EL (cell line): ENCODE results near the gene MCF2L.
"Not testable (repeated sequence)": the region's sequence is repeated elsewhere in the genome, so short reads cannot be mapped to it uniquely, and the experiment has no call there.

Source experiments
- DNase-seq: peaks from one replicate; pipeline ENCODE4 v3.0.0-alpha.2; 2016

The MCF2L gene

DNA sequence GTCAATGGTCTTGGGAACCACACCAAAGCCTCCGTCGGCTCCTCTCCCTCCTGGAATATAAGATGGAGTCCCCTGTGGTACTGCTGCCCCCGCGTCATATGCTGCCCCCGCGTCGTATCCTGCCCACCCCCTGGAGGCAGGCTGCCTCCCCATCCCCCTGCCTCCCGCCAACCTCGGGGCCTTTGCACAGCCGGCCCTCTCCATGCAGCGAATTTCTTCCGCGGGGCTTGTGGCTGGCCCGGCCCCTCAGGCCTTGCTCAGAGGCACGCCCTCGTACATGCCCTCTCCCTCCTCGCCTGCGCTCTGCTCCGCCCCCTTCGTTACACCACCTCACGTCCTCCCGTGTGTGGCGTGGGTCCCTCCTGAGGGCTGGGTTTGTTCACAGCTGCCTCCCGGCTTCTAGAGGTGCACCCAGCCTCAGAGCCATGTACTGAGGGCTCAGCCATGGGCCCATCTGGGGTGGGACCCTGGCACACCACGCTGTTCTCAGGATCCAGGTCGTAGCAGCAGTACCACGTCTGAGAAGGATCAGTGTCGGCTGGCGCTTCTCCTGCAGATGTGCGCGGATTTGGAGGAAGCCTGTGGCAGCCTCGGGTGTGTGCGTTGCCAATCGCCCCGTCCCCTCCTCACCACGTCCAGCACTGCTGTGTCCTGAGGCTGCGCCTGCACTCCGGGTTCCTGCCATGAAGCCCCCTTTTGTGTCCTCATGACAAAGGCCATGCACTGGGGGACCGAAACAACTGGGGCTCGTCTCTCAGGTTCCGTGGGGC is 47.7 kb downstream of the MCF2L start:
- no peak for DNase-seq

DNA sequence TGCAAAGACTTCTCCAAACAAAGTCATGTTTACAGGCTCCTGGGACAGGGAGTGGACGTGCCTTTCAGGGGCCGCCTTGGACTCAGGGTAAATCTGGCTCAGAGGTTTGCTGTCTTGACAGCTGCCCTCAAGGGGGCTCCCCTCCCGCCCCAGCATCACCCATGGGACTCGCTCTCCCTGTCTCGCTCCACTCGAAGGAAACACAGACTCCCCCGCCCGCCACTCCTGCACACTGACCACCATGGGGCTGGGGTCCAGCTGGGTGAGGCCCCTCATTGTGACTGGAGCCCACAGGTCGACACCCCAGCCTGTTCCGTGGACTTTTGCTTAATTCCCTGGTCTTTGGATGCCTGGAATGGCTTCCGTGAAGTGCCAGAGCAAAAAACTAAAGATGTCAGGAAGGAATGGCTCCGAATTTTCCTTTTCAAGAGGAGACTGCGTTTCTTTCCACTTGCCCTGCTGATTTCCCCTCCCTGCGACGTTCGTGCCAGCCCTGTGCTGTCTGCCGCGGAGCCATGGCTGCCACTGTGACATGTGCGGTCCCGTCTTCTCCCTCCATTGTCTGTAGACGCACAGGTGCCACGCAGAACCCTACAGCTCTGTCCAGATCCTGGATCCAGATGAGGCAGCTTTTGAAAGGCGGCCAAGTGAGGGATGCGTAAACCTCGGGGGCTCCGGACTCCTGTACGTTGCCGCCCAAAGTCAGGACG is 48.6 kb downstream of the MCF2L start:
- no peak for DNase-seq

DNA sequence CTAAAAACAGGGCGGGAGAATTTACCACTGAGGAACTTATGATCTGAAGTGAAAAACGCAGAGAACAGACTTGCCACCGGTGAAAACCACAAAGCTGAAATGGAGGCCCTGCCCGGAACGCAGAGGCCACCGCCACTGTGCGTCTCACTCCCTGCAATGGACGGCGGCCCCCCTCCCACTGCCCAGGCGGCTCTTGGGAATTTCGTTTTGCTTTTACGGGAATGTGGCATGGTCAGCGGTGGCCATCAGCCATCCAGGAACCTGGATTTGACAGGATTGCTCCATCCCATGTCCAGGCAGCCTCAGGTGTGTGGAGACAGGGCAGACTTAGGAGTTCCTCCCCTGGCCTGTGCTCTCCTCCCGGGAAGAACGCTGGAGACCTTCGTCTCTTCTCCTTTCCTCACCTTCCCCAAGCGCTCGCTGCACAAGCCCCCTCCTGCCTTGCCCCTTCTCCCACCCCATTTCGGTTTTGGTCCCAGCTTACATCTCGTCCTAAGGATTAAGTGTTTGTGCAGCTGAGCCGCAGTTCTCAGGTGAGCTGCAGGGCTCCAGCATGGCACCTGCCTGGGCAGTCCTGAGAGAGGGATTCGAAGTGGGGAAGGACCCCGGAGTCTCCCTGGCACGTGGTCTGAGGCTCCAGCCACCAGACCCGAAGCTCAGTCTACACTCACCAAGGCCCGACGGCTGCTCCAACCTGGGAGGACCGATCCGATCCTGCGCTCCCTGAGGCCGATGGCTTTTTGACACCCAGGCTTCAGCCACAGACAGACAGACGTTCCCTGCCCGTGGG is 49.9 kb downstream of the MCF2L start:
- no peak for DNase-seq

DNA sequence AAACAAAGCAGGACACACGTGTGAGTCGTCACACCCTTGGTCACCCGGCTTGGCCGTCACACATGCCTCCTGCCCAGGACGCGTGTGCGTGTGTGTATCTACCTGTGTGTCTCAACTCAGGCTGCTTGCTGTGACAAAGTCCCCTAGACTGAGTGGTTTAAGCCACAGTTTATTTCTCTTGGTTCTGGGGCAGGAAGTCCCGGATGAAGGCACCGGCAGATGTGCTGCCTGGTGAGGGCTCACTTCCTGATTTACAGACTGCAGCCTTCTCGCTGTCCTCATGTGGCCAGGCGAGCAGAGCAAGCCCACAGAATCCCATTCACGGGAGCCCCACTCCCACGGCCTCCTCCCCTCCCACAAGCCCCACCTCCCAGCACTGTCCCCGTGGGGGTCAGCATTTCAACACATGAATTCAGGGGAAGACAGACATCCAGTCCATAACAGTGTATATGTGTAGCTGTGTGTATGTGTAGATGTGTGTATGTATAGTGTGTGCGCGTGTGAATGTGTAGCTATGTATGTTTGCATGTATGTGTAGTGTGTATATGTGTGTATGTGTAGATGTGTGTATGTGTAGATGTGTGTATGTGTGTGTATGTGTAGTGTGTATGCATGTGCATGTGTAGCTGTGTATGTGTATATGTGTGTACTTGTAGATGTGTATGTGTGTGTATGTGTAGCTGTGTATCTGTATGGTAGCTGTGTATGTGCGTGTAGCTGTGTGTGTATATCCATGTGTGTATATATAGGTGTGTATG is 51.5 kb downstream of the MCF2L start:
- no peak for DNase-seq

DNA sequence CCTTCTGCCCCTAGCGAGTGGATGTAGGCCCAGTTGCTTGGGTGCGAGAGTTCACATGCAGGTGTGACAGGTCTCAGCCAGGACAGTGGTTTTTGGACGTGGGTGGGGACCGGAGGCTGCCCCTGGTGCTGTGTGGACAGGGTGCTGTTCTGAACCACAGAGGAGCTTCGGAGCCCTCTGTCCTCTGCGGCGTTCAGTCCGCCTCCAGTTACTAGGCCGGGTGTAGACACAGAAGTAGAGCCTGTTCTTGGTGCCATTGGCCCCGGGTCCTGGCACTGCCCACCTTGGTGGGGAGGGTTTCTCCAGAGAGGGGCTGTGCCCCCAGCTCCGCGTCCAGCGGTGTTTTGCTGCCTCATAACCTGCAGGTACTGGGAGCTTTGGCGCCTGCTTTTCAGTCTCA is 52.4 kb downstream of the MCF2L start:
- no peak for DNase-seq

DNA sequence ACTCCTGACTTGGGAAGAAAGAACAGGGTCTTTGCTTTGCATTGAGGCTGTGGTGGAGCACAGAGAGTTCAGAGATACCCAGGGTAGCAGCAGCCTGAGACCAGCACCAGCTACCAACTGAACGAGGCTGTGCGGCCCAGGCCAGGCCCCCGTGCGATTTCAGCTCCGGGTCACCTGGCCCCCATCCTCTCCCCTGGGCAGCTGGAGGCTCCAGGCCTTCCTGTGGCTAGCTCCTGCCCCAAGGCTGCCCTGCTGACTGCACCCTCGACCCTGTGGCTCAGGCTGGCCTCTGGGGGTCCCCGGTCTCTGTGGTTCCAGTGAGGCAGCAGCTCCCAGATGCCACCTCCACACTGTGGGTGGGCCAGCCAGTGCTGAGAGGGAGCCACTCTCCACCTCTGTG is 52.8 kb downstream of the MCF2L start:
- no peak for DNase-seq

DNA sequence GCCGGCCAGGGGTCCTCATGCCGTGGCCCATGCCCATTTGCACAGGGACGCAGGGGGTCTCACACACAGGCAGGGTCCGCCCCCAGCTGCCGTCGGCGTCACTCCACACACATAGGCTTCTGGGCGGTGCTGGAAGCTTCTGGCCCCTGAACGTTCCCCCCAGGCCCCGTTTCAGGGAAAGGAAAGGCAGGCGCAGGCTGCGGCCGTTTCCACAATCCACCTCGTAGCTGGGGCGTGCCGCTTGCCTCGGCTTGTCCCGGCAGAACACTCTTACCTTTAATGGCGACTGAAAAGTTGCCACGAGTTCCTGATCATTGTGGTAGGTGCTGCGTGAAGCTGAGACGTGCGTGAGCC is 53.4 kb downstream of the MCF2L start:
- no peak for DNase-seq

DNA sequence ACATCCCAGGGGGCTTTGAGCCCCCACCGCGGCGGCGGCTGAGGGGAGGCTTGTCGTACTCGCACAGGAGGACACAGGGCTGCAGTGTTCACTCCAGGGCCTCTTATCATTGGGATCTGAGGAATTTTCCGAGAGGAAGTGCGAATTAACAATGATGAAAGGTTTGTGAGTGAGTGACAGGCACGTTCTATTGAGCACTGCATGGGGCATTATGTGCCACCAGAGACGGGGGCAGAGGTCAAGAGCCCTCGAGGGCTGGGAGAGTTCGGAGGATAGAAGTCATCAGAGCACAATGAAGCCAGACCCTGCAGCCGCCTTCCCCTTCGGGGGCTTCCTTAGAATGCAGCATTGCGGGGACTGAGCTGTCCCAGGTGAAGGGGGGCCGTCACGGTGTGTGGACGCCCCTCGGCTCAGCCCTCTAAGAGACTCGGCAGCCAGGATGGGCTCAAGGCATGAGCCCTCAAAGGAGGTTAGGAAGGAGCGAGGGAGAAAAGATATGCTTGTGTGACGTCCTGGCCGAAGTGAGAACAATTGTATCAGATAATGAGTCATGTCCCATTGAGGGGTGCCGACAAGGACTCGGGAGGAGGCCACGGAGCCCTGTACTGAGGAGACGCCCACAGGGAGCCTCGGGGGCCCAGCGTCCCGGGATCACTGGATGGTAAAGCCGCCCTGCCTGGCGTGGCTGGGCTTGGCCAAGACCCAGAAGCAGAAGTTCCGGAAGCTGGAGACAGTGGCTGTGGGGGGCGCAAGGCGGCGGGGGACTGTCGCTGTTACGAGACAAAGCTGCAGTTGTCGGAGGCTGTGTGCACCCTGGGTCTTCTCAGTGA is 53.9 kb downstream of the MCF2L start:
- no peak for DNase-seq

DNA sequence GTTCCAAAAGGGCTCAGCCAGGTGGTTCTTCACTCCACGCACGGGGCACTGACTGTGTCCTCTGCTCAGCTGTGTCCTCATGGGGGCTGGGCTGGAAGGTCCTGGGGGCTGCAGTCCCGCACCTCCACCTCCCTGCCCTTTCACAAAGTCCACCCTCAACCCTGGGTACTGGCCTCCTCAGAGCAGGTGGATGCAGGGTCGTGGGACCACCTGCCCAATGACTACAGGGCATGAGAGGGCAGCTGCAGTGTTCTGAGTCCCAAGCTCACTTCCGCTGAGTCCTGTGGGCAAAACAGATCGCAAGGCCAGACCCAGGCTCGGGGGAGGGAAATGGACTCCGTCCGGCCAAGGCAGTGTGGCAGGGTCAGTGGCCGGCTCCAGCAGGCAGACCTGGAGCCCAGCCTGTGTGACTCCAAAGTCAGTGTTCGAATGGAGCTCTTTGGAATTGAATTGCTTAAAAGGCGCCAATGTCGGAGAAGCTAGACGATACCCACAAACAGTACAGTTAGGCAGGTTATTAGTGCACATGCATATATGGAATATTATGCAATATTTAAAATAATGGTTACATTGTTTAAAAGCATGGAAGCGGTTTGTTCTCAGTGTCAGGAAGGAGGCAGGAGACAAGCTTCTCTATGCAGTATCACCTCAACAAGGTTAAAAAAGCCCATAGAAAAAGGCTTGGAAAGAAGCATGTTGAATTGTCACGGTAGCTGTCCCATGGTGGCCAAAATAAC is 54.8 kb downstream of the MCF2L start:
- no peak for DNase-seq

DNA sequence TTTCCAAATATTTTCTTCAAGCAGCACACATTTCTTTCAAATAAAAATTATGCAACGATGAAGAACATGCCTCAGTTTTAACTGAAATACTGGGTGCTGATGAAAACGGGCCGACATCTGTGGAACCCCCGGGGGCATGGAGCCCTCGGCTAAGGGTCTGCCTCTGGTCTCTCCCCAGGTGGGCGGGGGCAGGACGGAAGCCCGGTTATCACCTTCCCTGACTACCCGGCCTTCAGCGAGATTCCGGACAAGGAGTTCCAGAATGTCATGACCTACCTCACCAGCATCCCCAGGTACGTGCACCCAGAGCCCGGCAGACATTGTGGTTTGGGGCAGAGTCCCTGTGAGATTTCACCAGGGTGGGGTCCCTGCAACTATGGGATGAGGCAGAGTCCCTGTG is 55.5 kb downstream of the MCF2L start:
- no peak for DNase-seq

DNA sequence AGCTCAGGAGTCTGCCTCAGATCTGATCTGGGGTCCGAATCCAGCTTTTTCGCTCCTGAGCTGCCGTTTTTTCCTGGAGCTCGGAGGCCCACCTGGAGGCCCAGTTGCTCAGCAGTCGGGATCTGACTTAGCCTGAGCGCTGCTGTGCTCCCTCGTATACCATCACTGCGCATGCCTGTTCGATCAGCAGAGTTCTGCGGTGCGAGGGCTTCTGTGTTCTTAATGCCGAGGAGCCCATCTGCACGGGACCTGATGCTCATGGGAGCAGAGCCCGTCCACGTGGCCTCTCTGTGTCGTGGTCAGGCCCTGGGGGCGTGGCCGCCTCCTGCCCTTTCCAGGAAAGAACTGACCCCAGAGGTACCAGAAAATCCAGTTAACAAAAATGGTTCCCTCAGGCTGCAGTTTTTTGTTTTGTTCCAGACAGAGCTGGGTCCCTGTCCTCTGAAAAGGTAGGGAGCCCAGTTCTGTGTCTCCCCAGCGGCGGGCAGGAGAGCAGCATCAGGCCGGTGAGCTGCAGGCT is 57.4 kb downstream of the MCF2L start:
- DNase-seq = no peak

DNA sequence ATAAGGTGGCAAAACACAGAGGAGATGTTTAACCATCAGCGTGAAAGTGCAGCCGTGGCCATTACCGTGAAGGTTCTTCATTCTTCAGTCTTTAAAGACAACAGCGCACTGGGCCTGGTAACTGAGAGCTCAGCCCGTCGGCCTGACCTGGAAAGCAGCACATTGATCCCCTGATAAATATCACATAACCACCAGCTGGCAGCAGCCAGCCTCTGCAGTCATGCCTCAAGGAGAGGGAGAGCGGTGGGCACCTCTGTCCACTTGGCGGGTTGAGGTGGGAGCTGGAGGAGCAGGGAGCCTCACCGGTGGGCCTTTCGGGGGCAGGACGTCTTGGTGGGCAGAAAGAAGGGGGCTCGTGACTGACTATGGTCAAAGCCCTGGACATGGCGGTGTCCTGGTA is 58.1 kb downstream of the MCF2L start:
- DNase-seq = no peak

DNA sequence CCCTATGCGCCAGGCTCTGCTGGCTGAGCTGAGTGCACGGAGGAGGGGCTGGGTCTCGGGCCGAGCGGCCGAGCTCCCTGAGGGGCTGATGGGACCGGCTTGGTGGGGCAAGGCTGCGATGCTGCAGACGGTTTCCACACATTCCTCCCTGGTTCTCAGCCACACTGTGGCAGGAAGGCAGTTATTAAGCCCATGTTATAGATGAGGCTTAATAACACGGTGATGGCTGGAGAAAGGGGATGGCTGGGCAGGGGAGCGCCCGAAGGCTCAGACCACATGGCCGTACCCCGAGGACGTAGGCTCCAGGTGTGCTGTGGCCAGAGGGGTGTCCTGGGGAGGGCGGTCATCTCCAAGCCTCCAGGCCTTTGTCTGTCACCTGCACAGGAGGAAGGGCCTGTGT is 58.6 kb downstream of the MCF2L start:
- no peak for DNase-seq

DNA sequence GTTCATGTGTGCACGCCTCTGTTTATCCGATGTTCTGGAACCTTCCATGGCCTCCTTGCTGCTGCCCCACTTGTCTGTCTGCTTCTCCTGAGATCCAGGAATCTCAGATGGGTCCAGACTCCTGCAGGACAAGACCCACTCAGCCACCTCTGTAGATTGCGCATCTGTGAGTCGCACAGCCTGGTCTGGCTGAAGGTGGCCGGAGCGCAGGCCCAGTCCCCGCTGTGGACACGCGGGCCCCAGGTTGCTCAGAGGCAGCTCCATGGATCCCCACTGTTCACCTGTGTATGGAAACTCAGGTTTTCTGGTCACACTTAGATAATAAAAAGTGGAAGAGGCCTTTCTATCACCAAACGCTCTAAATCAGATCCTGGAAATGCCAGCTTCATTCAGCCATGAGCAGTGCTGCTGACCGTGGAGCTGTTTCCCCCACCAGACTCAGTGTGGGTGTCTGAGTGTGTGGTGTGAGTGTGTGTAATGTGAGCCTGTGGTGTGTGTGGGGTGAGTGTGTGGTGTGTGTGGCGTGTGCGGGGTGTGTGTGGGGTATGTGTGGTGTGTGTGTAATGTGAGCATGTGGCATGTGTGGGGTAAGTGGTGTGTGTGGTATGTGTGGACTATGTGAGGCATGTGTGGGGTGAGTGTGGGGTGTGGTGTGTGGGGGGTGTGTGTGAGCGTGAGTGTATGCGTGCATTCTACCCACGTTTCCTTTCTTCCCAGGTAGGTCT is 59.5 kb downstream of the MCF2L start:
- DNase-seq = no peak

DNA sequence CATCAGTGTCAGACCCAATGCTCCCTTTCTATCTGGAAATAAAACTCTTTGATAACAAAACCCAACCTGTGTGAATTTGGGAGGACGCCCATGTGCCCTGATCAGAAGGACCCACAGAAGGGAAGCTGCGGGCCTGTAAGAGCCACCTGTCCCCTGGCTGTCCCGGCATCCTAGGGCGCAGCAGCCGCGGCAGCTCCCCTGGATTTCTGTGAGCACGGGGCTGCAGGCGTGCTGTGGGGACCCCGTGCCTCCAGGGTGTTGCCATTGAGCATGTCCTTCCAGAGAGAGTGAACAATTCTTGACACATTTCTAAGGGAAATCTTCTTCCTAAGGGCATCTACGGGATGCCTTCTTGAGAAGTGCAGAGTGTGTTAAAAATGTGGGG is 60.0 kb downstream of the MCF2L start:
- DNase-seq = no peak

DNA sequence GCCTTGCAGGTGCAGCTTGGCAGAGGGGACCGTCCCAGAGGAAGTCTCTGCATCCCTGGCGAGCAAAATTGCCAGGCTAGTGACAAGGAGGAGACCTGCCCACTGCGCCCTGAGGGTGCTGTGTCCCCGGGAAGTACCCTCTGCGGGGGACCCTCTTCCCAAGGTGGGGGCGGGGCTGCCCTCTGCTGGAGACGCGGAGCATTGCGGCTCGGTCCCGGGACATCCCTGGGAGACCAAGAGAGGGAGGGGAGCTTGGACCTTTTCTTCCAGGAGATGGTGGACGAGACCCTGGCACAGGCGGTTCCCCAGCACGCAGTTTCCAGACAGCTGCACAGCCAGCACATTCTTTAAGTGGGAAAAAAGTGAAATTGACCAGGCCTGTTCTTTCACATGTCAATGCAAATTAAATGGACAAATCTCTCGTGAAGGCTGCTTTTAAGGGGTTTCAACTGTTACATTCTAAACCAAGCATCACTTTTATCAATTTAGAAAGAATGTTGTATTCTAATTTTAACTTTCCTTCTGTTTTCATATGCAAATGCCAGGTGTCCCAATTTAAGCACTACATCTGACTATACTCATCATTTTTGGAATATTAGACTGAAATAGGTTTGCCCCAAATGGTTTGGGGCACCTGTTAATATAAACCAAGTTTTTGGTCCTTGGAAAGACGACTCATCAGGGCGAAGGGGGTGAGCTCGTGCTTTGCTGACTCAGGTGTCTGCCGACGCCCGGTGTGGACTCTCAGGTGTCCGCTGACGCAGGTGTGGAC is 60.7 kb downstream of the MCF2L start:
- DNase-seq = peak; percentile 16

DNA sequence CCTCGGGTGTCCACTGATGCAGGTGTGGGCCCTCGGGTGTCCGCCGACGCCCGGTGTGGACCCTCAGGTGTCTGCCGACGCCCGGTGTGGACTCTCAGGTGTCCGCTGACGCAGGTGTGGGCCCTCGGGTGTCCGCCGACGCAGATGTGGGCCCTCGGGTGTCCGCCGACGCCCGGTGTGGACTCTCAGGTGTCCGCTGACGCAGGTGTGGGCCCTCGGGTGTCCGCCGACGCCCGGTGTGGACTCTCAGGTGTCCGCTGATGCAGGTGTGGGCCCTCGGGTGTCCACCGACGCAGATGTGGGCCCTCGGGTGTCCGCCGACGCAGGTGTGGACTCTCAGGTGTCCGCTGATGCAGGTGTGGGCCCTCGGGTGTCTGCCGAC is 61.2 kb downstream of the MCF2L start:
- DNase-seq = not testable (repeated sequence)

DNA sequence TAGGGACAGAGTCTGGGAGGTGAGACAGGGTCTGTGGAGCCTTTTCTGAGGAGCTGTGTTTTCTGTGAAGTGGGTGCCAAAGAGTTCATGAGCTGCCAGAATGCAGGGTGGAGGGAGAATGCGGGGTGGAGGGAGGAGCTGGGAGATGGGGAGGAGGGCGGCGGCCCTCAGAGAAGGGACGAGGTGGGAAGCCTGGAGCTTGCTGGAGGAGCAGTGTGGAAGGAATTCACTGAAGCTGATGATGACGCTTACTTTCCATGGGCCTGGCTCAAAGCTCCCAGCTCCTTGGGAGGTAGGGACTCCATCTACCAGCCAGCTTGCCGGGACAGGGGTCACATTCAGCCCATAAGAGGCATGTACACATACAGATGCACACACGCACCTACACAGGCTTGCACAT is 62.5 kb downstream of the MCF2L start:
- DNase-seq = no peak

DNA sequence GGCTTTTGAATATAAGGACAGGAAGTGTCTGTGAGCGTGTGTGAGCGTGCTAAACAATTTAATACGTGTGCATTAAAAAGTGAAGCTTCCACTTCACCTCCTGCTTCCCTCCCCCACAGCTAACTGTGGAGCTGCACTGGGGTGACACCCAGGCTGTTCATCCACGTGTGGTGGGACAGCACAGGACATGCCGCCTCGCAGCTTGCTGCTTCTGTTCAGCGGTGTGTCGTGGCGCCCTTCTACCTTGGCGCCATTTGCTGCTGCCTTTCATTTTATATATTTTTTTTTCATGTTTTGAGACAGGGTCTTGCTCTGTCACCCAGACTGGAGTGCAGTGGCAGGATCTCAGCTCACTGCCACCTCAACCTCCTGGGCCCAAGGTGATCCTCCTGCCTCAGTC is 63.3 kb downstream of the MCF2L start:
- DNase-seq = no peak
